Ureter (tissue), 1 donor: ENCODE measurements around the gene OBSCN. TPM values are rescaled to one million over a fixed set of nuclear protein-coding genes. Genes with fewer than 3 reads are reported as not detected.

Source experiments
- DNase-seq: peaks from one replicate; pipeline ENCODE4 v3.0.0-alpha.2; 2020; ENCODE audit warnings: low spot score
- total RNA-seq: library from RNA; stranded (reverse); gene quantifications from one replicate; pipeline ENCODE4 v1.2.4, GENCODE V29; 2023
- donor health status: DM: yes; HTN: yes; CAD: no.

OBSCN gene
- total RNA-seq, 1 donor from 2014 or later: 42.2 TPM

DNA sequence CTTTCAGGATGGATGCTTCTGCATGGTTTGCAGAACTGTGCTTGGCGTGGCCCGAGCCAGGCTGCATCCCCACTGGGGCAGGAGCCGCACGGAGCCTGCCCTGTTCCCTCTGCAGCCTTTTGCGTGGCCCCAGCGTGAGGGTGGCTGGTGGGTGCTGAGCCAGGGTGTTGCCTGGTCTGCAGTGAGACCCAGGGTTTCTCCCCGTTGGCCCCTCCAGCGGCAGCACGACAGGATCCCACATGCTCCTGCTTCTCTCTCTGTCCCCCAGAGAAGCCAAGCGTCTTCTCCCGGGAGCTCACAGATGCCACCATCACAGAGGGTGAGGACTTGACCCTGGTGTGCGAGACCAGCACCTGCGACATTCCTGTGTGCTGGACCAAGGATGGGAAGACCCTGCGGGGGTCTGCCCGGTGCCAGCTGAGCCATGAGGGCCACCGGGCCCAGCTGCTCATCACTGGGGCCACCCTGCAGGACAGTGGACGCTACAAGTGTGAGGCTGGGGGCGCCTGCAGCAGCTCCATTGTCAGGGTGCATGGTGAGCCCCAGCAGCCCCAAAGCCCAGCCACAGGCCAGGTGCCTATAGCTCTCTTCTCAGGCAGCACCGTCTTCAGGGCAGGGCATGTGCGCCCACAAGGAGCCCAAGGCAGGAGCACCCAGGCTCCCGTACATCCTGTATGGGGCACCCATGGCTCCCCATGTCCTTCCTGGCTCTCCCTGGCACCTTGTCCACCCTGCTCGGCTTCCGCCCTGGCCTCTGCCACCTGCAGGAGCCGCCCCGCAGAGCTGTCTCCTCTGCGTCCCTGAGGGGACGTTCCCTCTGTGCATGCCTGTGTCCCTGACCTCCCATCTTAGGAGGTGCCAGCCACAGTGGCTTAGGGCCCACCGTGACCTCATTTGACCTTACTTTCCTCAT lies 78.9 kb downstream of the OBSCN start:
- DNase-seq: no peak

DNA sequence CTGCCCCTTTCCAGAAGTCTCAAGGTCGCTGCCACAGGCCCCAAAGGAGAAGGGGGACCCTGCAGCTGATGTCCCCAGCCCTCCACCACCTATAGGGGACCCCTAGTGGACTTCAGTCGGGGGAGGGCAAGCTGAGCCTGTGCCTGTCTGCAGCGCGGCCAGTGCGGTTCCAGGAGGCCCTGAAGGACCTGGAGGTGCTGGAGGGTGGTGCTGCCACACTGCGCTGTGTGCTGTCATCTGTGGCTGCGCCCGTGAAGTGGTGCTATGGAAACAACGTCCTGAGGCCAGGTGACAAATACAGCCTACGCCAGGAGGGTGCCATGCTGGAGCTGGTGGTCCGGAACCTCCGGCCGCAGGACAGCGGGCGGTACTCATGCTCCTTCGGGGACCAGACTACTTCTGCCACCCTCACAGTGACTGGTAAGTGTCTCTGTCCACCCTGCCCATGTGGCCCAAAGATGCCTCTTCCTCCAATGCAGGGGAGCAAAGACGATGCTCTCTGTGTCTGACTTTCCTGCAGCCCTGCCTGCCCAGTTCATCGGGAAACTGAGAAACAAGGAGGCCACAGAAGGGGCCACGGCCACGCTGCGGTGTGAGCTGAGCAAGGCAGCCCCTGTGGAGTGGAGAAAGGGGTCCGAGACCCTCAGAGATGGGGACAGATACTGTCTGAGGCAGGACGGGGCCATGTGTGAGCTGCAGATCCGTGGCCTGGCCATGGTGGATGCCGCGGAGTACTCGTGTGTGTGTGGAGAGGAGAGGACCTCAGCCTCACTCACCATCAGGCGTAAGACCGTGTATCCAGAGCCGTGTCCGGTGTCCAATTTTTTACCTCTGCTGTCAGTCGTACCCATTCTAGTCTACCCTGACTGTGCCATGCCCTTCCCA lies 79.9 kb downstream of the OBSCN start:
- DNase-seq: no peak

DNA sequence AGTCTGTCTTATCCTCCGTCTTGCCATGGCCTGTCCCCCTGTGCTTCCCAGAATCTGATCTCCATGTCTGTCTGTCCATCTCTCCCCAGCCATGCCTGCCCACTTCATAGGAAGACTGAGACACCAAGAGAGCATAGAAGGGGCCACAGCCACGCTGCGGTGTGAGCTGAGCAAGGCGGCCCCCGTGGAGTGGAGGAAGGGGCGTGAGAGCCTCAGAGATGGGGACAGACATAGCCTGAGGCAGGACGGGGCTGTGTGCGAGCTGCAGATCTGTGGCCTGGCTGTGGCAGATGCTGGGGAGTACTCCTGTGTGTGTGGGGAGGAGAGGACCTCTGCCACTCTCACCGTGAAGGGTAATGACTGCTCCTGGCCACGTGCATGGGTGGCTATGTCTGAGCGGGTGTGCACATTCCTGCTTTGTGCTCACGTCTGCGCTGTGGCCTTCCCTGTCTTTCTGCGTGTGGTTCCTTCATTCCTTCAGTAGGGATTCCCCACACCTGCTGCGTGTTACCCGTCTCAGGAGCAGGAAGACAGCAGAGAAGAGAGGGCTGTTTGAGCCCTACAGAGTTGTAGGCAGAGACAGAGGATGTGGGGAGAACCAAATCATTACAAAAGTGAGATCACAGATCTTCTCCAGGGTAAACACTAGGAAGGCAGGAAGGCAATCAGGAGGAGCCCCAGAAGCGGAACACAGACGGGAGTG lies 80.8 kb downstream of the OBSCN start:
- DNase-seq: no peak

DNA sequence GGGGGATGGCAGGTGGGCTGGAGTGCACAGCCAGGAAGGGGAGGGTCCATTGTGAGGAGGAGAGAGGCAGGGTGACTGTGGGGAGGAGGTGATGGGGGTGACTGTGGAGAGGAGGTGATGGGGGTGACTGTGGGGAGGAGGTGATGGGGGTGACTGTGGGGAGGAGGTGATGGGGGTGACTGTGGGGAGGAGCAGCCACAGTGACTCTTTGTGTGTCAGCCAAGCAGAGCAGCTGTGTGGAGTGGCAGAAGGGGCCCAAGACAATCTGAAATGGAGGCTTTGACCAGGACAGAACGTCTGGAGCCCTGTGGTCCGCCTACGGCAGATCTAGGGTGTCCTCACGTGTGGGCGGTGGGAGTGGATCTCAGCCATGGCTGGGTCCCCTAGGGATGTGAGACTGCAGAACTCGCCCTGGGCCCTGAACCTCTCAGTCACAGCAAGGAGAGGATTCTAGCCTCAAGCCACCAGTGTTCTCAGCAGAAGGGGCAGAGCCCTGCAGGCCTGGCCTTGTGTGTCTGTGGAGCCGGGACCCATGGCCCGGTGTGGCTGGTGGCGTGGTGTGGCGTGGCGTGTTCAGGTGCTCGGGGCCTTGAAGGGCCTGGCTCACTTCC lies 81.5 kb downstream of the OBSCN start:
- no peak for DNase-seq

DNA sequence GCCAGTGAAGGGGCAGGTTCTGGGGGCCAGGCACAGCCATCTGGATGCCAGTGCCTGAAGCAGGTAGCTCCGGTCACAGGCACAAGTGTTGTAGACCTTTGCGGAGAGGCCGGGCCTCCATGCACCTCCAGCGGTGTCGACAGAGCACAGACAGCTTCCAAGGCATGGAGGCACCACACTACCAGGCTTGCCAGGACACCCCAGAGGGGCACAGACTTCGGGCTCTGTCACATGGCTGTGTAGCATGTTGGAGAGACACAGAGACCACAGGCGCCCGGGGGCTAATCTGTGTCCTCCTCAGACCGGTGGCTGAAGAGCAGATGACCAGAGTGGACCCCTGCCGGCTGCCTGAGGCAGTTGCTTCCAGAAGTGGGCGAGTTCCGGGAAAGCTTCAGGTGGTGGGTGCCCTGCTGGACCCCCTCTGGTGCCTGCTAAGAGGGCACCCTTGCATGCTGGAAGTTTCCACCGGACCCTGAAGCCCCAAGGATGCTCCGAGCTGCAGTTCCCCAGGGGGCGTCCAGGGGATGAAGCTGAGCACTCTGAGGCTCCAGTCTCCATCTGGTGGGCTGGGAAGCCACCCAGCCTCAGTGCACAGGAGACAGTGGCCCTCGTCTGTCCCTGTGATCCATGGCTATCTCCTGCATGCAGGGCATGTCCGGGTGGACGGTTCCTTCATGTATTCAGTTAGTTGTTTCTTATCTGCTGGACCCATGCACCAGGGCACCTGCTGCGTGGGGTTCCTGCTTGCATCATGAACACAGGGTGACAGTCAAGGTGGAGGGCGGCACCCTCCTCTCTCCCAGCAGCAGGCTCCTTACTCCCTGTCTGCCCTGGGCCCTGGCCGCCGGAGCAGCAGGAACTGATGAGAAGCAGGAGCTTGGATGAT lies 82.4 kb downstream of the OBSCN start:
- DNase-seq: no peak

DNA sequence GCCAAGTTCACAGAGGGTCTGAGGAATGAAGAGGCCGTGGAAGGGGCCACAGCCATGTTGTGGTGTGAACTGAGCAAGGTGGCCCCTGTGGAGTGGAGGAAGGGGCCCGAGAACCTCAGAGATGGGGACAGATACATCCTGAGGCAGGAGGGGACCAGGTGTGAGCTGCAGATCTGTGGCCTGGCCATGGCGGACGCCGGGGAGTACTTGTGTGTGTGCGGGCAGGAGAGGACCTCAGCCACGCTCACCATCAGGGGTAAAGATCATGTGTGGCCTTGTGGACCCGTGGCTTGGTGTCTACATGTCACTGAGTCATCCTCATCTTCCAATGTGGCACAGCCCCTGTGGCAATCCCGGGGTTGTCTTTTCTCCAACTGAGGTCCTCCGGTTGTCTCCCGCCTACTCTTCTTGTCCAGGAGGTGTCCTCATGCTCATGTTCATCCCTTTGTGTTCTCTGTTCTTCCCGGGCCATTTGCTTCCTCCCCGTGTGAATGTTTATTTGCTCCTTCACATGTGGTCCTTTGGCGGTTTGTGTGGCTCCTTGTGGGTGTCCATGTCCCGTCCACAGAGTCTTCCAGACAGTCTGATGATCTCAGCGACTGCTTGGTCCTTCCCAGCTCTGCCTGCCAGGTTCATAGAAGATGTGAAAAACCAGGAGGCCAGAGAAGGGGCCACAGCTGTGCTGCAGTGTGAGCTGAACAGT lies 84.2 kb downstream of the OBSCN start:
- no peak for DNase-seq

DNA sequence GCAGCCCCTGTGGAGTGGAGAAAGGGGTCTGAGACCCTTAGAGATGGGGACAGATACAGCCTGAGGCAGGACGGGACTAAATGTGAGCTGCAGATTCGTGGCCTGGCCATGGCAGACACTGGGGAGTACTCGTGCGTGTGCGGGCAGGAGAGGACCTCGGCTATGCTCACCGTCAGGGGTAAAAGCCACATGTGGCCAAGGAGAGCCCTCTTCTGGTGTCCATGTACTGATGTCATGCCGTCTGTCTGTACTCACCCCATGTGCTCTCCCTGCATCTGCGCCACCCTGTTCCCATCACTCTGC lies 84.7 kb downstream of the OBSCN start:
- no peak for DNase-seq

DNA sequence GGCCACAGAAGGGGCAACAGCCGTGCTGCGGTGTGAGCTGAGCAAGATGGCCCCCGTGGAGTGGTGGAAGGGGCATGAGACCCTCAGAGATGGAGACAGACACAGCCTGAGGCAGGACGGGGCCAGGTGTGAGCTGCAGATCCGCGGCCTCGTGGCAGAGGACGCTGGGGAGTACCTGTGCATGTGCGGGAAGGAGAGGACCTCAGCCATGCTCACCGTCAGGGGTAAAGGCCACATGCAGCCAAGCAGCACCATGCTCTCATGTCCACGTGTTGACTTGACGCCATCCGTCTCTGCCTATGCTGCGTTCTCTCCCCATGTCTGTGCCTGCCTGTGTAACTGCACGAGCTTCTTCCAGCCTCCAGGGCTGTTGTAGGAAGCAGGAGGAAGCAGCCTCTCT lies 85.5 kb downstream of the OBSCN start:
- no peak for DNase-seq

DNA sequence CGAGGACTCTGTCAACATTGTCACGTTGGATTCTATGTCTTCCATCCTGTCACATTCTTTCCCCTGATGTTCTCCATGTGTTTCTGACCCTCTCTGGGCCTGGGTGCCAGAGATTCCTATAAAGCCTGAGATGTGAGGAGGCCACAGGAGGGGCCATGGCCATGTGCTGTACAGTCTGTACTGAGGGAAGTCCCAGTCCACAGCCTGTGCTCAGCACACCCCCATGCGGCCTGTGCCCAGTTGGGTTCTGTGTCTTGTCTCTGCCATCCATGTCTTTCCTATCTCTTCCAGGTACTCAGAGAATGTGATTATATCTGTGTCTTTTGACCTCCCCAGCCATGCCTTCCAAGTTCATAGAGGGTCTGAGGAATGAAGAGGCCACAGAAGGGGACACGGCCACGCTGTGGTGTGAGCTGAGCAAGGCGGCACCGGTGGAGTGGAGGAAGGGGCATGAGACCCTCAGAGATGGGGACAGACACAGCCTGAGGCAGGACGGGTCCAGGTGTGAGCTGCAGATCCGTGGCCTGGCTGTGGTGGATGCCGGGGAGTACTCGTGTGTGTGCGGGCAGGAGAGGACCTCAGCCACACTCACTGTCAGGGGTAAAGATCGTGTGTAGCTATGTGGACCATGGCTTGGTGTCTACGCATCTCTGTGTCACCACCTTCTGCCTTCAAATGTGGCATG lies 86.1 kb downstream of the OBSCN start:
- no peak for DNase-seq

DNA sequence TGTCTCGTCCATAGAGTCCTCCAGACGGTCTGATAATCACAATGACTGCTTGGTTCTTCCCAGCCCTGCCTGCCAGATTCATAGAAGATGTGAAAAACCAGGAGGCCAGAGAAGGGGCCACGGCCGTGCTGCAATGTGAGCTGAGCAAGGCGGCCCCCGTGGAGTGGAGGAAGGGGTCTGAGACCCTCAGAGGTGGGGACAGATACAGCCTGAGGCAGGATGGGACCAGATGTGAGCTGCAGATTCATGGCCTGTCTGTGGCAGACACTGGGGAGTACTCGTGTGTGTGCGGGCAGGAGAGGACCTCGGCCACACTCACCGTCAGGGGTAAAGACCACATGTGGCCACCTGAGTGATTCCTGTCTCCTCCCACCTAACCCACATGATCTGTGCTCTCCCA lies 86.9 kb downstream of the OBSCN start:
- DNase-seq: no peak

DNA sequence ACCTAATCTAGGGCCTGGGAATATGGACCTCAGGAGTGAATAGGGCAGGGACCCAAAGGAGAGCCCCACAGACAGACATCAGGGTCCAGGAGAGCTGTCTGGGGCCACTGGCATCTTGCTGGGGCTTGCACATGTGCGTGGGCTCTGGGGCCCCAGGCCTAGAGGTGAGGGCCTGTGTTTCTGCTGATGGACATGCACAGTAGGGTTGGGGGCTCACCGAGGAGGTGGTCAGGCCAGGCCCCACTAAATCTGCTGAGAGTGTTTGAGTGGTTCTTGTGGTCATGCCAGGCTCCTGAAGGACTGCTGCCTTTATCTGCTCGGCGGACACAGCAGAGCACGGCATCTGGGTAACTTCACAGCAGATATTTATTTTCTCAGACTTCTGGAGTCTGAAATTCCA lies 87.4 kb downstream of the OBSCN start:
- DNase-seq: no peak

DNA sequence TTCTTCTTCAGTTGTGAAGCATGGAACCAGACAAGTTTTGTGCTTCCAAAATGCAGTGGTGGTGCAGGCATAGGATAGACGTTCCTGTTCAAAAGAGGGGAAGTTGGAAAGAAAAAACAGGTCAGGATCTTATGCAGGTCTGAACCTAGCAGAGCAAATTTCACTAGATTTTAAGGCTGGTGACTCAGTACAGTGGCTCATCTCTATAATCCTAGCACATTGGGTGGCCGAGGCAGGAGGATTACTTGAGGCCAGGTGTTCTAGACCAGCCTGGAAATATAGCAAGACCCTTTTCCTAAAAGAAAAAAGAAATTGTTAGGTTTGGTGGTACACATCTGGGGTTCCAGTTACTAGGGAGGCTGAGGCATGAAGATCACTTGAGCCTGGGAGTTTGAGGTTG lies 88.1 kb downstream of the OBSCN start:
- no peak for DNase-seq

DNA sequence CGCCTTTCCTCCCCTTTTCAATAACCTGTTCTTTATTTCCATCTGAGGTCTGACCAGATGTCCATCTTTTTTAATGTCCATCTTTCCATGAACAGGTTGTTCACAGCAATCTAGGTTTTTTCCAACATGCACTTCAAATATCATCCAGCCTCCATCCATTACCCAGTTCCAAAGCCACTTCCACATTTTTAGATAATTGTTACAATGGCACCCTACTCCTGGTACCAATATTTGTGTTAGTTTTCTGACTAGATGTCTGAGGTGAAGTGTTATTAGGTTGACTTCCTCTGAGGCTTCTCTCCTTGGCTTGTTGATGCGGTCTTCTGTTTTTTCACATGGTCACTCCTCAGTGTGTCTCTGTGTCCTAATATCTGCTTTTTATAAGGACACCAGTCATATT lies 89.4 kb downstream of the OBSCN start:
- no peak for DNase-seq

DNA sequence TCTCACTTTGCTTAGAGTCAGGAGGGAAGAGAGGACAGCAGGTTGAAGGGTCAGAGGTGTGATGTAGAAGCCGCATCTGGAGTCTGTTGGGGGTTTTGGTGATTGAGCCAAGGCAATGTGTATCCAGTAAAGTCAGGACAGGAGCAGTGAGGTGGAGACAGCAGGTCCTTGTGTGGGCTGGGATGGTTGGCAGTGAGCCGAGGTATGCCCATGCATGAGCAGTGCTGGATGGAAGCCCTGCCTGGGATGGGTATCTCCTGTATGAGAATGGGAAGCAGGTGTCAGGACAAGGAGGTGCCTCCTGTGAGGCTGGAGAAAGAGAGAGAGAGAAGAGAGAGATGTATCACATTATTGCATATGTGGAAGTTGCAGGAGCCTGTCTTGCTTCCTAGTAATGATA lies 90.0 kb downstream of the OBSCN start:
- DNase-seq: no peak

DNA sequence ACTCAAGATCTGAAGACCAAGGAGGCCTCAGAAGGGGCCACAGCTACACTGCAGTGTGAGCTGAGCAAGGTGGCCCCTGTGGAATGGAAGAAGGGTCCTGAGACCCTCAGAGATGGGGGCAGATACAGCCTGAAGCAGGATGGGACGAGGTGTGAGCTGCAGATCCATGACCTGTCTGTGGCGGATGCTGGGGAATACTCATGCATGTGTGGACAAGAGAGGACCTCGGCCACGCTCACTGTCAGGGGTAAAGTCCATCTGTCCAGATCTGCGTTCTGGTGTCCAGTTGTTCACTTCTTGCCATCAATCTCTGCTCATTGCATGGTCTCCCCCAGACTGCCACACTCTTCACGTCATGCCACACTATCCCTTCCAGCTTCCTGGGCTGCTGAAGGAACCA lies 90.6 kb downstream of the OBSCN start:
- DNase-seq: no peak

DNA sequence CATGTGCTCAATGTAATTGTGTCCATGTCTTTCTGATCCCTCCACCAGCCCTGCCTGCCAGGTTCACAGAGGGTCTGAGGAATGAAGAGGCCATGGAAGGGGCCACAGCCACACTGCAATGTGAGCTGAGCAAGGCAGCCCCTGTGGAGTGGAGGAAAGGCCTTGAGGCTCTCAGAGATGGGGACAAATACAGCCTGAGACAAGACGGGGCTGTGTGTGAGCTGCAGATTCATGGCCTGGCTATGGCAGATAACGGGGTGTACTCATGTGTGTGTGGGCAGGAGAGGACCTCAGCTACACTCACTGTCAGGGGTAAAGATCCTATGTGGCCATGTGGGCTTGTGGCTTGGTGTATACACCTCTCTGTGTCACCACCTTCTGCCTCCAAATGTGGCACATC lies 91.4 kb downstream of the OBSCN start:
- DNase-seq: no peak

DNA sequence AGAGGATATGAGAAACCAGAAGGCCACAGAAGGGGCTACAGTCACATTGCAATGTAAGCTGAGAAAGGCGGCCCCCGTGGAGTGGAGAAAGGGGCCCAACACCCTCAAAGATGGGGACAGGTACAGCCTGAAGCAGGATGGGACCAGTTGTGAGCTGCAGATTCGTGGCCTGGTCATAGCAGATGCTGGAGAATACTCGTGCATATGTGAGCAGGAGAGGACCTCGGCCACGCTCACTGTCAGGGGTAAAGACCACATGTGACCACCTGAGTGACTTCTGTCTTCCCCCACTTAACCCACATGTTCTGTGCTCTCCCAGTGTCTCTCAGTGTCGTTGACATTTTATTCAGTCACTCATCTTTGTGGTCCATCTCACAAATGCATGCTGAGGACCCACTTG lies 92.1 kb downstream of the OBSCN start:
- DNase-seq: no peak

DNA sequence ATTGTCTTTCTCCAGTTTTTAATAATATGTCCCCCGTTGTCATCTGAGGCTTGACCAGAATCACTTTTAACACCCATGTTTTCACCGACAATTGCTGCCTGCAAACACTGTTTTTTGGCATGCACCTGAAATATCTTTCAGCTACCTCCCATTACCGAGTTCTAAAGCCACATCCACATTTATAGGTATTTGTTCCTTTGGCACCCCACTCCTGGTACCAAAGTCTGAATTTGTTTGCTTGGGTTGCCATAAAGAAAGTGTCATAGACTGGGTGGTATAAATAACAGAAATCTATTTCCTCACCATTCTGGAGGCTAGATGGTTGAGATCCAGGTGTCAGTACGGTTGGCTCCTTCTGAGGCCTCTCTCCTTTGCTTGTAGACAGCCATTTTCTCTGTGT lies 94.2 kb downstream of the OBSCN start:
- no peak for DNase-seq

DNA sequence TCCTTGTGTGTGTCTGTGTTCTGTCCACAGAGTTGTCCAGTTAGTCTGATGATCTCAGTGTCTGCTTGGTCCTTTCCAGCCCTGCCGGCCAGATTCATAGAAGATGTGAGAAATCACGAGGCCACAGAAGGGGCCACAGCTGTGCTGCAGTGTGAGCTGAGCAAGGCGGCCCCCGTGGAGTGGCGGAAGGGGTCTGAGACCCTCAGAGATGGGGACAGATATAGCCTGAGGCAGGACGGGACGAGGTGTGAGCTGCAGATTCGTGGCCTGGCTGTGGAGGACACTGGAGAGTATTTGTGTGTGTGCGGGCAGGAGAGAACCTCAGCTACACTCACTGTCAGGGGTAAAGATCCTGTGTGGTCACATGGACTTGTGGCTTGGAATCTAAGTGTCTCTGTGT lies 95.8 kb downstream of the OBSCN start:
- no peak for DNase-seq

DNA sequence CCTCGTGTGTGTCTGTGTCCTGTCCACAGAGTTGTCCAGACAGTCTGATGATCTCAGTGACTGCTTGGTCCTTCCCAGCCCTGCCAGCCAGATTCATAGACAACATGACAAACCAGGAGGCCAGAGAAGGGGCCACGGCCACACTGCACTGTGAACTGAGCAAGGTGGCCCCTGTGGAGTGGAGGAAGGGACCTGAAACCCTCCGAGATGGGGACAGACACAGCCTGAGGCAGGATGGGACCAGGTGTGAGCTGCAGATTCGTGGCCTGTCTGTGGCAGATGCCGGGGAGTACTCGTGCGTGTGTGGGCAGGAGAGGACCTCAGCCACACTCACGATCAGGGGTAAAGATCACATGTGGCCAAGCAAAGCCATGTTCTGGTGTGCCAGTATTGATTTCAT lies 96.4 kb downstream of the OBSCN start:
- DNase-seq: no peak
